KMS-11 (cell line): ENCODE results near the gene LARP1B.
"Not testable (repeated sequence)": the region's sequence is repeated elsewhere in the genome, so short reads cannot be mapped to it uniquely, and the experiment has no call there.

Source experiments
- H2AFZ ChIP-seq: fragments of 200-600 bp; sonication (generic); 2 replicates; pipeline ENCODE4 v1.6.1; 2016; ENCODE audit warnings: antibody characterized with exemption, mixed run types, low read depth
- H3K27ac ChIP-seq: fragments of 200-600 bp; sonication (generic); 2 replicates; pipeline ENCODE4 v1.6.1; 2016; ENCODE audit warnings: mild to moderate bottlenecking, mixed run types
- H3K27me3 ChIP-seq: fragments of 200-600 bp; sonication (generic); 2 replicates; pipeline ENCODE4 v1.6.1; 2017; ENCODE audit warnings: mild to moderate bottlenecking, low read depth, mixed run types, moderate library complexity; ENCODE audit not compliant: insufficient read depth
- H3K36me3 ChIP-seq: fragments of 200-600 bp; sonication (generic); 2 replicates; pipeline ENCODE4 v1.6.1; 2017; ENCODE audit warnings: mild to moderate bottlenecking, mixed run types; ENCODE audit not compliant: insufficient read depth
- H3K4me1 ChIP-seq: fragments of 200-600 bp; sonication (generic); 2 replicates; pipeline ENCODE4 v1.6.1; 2016; ENCODE audit warnings: mild to moderate bottlenecking, low read depth, mixed run types; ENCODE audit not compliant: poor library complexity, severe bottlenecking
- H3K4me2 ChIP-seq: fragments of 200-600 bp; sonication (generic); 2 replicates; pipeline ENCODE4 v1.7.0; 2016; ENCODE audit warnings: mild to moderate bottlenecking, mixed run types
- H3K4me3 ChIP-seq: fragments of 200-600 bp; sonication (generic); IDR thresholded peaks from 2 replicates; pipeline ENCODE4 v1.6.1; 2017; ENCODE audit warnings: low read depth, low read length, mixed read lengths; ENCODE audit not compliant: insufficient read depth
- H3K79me2 ChIP-seq: fragments of 200-600 bp; sonication (generic); 2 replicates; pipeline ENCODE4 v1.6.1; 2016; ENCODE audit warnings: low read depth, mixed run types; ENCODE audit not compliant: insufficient read depth
- H3K9ac ChIP-seq: fragments of 200-600 bp; sonication (generic); 2 replicates; pipeline ENCODE4 v1.6.1; 2016; ENCODE audit warnings: mild to moderate bottlenecking, mixed run types
- H4K20me1 ChIP-seq: fragments of 200-600 bp; sonication (generic); 2 replicates; pipeline ENCODE4 v1.6.1; 2016; ENCODE audit warnings: mild to moderate bottlenecking, mixed run types; ENCODE audit not compliant: insufficient read depth
- CTCF ChIP-seq: fragments of 200-600 bp; sonication (generic); conservative IDR thresholded peaks from 2 replicates; pipeline ENCODE4 v1.6.1; 2017; ENCODE audit warnings: low read depth, mild to moderate bottlenecking, antibody characterized with exemption, low read length, moderate library complexity, mixed read lengths

Gene LARP1B

GRCh38 chr4:128076464-128076863 is 15.4 kb downstream of the LARP1B start:
- H3K36me3 ChIP-seq = no peaks in the 10 kb centered on the region; the same call in 1 of the 2 replicates
- H3K4me3 ChIP-seq = no peak overlapping the region
- TF ChIP-seq CTCF = no peak
- H4K20me1 ChIP-seq = no peaks in the 10 kb centered on the region
- H3K4me2 ChIP-seq = no peak overlapping the region
- no peak overlapping the region for H3K27ac ChIP-seq
- peaks cover 31% of the 10 kb centered on the region; the same call in 1 of the 2 replicates for H3K79me2 ChIP-seq
- H3K9ac ChIP-seq = no peak overlapping the region
- no peaks in the 10 kb centered on the region for H3K27me3 ChIP-seq
- no peak overlapping the region for H2AFZ ChIP-seq
- no peaks in the 10 kb centered on the region for H3K4me1 ChIP-seq

- not testable (repeated sequence) for H3K79me2 ChIP-seq, H3K4me2 ChIP-seq, H2AFZ ChIP-seq, H3K36me3 ChIP-seq, H3K4me3 ChIP-seq, H3K27me3 ChIP-seq, H3K9ac ChIP-seq, H3K27ac ChIP-seq, H3K4me1 ChIP-seq, H4K20me1 ChIP-seq
These were observed 34.2 kb downstream of the LARP1B start for GRCh38 chr4:128095293-128095692.

- no peak overlapping the region for H3K4me2 ChIP-seq
- H3K4me3 ChIP-seq = no peak overlapping the region
- no peak for TF ChIP-seq CTCF
- H2AFZ ChIP-seq = no peak overlapping the region
- H3K9ac ChIP-seq = no peak overlapping the region
- H3K4me1 ChIP-seq = no peaks in the 10 kb centered on the region
- no peaks in the 10 kb centered on the region for H4K20me1 ChIP-seq
- no peaks in the 10 kb centered on the region for H3K79me2 ChIP-seq
- no peak overlapping the region for H3K27ac ChIP-seq
- H3K36me3 ChIP-seq = no peaks in the 10 kb centered on the region
- no peaks in the 10 kb centered on the region for H3K27me3 ChIP-seq
These were observed 46.7 kb downstream of the LARP1B start for GRCh38 chr4:128107766-128108165.

GRCh38 chr4:128123036-128123435 is 61.9 kb downstream of the LARP1B start:
- Histone ChIP-seq H4K20me1 (no peaks in the 10 kb centered on the region), H3K27ac (no peak overlapping the region), H3K9ac (no peak overlapping the region), H3K36me3 (no peaks in the 10 kb centered on the region), H3K79me2 (no peaks in the 10 kb centered on the region), H3K4me1 (no peaks in the 10 kb centered on the region), H3K4me3 (no peak overlapping the region), H2AFZ (no peak overlapping the region), H3K4me2 (no peak overlapping the region), H3K27me3 (no peaks in the 10 kb centered on the region)
- no peak for TF ChIP-seq CTCF

- H3K4me3 ChIP-seq = no peak overlapping the region
- no peak overlapping the region for H3K4me2 ChIP-seq
- no peaks in the 10 kb centered on the region for H3K36me3 ChIP-seq
- H3K4me1 ChIP-seq = no peaks in the 10 kb centered on the region
- no peak for TF ChIP-seq CTCF
- no peaks in the 10 kb centered on the region for H4K20me1 ChIP-seq
- no peaks in the 10 kb centered on the region for H3K27me3 ChIP-seq
- no peak overlapping the region for H3K27ac ChIP-seq
- no peaks in the 10 kb centered on the region for H3K79me2 ChIP-seq
- H3K9ac ChIP-seq = no peak overlapping the region
- no peak overlapping the region for H2AFZ ChIP-seq
These were observed 69.5 kb downstream of the LARP1B start for GRCh38 chr4:128130621-128131020.
